ENCODE results near the gene COL23A1.

DNA sequence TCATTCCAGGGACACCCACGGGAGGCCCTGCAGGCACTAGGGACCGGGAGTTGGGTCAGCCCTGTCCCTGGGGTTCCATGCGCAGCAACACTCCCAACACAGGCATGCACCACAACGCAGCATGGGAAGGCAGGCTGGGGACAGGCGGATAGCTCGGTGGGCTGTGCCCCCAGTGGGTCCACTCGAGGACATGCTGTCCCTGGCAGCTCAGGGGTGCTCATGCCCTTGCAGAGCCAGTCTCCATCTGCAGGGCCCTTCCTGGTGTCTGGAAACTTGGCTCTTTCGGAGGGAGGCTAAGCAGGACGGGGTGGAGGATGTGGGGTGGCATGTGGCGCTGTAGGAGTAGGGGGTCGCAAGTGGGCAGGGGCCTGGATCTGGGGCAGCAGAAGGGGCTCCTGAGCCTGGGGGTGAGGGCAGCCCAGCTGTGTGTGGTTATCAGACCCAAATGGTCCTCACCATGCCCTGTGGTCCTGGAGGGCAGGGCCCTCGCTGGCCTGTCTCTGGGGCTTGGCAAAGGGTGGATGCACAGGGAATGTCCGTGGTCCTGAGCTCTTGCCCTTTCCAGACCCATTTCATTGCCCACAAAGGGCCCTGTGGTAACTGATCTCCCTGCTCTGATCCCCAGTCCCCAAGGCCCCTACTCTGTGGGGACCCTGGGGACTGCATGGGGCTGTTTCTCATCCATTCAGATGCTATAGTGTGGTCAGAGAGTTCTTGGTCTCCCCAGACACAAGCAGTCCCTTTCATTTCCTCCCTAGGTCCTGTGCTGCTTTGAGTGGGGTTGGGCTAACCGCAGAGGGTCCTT, 267.3 kb downstream of the COL23A1 start:
- TF ChIP-seq, protein P1, sequence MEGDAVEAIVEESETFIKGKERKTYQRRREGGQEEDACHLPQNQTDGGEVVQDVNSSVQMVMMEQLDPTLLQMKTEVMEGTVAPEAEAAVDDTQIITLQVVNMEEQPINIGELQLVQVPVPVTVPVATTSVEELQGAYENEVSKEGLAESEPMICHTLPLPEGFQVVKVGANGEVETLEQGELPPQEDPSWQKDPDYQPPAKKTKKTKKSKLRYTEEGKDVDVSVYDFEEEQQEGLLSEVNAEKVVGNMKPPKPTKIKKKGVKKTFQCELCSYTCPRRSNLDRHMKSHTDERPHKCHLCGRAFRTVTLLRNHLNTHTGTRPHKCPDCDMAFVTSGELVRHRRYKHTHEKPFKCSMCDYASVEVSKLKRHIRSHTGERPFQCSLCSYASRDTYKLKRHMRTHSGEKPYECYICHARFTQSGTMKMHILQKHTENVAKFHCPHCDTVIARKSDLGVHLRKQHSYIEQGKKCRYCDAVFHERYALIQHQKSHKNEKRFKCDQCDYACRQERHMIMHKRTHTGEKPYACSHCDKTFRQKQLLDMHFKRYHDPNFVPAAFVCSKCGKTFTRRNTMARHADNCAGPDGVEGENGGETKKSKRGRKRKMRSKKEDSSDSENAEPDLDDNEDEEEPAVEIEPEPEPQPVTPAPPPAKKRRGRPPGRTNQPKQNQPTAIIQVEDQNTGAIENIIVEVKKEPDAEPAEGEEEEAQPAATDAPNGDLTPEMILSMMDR (conservative IDR thresholded peaks at IDR 0.05; ENCODE audit: low read depth, low read length): no peak
- TF ChIP-seq EZH2phosphoT487 (IDR thresholded peaks at IDR 0.05; ENCODE audit: borderline replicate concordance, low read length): no peak

Measured in PC-3 (cell line).